ENCODE data around the gene EPHA10.

DNA sequence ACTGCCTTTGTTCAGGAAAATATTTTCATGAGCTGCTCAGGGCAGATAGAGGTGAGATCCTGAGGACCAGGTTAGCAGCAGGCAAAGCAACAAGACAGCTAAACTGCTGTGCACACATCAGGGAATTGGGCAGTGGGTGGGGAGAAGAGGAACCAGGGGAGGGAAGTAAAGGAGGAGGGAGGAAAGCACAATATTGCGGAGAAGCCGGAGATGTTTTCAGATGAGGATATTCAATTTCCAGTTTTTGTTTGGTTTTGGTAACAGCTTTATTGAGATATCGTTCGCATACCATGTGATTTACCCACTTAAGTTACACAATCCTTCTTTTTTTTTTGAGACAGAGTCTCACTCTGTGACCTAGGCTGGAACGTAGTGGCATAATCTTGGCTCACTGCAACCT is 34.5 kb downstream of the EPHA10 start:
- TF ChIP-seq, protein P1, sequence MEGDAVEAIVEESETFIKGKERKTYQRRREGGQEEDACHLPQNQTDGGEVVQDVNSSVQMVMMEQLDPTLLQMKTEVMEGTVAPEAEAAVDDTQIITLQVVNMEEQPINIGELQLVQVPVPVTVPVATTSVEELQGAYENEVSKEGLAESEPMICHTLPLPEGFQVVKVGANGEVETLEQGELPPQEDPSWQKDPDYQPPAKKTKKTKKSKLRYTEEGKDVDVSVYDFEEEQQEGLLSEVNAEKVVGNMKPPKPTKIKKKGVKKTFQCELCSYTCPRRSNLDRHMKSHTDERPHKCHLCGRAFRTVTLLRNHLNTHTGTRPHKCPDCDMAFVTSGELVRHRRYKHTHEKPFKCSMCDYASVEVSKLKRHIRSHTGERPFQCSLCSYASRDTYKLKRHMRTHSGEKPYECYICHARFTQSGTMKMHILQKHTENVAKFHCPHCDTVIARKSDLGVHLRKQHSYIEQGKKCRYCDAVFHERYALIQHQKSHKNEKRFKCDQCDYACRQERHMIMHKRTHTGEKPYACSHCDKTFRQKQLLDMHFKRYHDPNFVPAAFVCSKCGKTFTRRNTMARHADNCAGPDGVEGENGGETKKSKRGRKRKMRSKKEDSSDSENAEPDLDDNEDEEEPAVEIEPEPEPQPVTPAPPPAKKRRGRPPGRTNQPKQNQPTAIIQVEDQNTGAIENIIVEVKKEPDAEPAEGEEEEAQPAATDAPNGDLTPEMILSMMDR (IDR thresholded peaks at IDR 0.05; ENCODE audit: poor library complexity, severe bottlenecking) = no peak
- TF ChIP-seq EZH2 (IDR thresholded peaks at IDR 0.05; ENCODE audit: borderline replicate concordance, insufficient read depth, low read length, poor library complexity, severe bottlenecking) = no peak
- no peak for TF ChIP-seq TAF1 (IDR thresholded peaks at IDR 0.05; ENCODE audit: low read depth)
- TF ChIP-seq, protein P2, sequence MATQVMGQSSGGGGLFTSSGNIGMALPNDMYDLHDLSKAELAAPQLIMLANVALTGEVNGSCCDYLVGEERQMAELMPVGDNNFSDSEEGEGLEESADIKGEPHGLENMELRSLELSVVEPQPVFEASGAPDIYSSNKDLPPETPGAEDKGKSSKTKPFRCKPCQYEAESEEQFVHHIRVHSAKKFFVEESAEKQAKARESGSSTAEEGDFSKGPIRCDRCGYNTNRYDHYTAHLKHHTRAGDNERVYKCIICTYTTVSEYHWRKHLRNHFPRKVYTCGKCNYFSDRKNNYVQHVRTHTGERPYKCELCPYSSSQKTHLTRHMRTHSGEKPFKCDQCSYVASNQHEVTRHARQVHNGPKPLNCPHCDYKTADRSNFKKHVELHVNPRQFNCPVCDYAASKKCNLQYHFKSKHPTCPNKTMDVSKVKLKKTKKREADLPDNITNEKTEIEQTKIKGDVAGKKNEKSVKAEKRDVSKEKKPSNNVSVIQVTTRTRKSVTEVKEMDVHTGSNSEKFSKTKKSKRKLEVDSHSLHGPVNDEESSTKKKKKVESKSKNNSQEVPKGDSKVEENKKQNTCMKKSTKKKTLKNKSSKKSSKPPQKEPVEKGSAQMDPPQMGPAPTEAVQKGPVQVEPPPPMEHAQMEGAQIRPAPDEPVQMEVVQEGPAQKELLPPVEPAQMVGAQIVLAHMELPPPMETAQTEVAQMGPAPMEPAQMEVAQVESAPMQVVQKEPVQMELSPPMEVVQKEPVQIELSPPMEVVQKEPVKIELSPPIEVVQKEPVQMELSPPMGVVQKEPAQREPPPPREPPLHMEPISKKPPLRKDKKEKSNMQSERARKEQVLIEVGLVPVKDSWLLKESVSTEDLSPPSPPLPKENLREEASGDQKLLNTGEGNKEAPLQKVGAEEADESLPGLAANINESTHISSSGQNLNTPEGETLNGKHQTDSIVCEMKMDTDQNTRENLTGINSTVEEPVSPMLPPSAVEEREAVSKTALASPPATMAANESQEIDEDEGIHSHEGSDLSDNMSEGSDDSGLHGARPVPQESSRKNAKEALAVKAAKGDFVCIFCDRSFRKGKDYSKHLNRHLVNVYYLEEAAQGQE (IDR thresholded peaks at IDR 0.05; ENCODE audit: borderline replicate concordance) = no peak
- TF ChIP-seq RAD21 (conservative IDR thresholded peaks at IDR 0.05) = no peak
- no peak for TF ChIP-seq EP300 (conservative IDR thresholded peaks at IDR 0.05; ENCODE audit: poor library complexity, severe bottlenecking)
- no peak for TF ChIP-seq MXI1 (conservative IDR thresholded peaks at IDR 0.05; ENCODE audit: poor library complexity, severe bottlenecking)
